CD4-positive, alpha-beta T cell treated with Interleukin-15 for 4 hours (primary cell): ENCODE data around the gene IL4.
A peak's percentile ranks its signal among the peaks of the same experiment; 100 is the strongest.

Source experiments
- DNase-seq: peaks from one replicate; pipeline ENCODE4 v3.0.0-alpha.2; 2020; ENCODE audit warnings: low spot score

The IL4 gene

DNA sequence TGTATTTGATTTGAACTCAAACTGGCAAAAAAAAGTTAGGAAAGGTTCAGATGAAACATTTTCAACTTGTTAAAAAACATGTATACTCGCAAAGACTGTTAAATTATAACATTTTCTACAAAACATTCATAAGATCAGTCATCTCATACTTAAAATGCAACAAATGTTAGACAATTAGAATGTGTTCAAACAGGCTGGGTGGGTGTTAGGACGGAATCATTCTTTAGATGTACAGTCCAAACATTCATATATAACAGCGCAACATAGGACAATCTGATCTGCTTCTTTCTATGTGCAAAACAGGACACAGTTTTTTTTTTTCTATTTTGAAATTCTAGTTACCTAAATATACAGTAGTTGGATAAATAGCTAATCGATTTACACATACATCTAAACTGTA is 22.2 kb downstream of the IL4 start:
- no peak for DNase-seq

DNA sequence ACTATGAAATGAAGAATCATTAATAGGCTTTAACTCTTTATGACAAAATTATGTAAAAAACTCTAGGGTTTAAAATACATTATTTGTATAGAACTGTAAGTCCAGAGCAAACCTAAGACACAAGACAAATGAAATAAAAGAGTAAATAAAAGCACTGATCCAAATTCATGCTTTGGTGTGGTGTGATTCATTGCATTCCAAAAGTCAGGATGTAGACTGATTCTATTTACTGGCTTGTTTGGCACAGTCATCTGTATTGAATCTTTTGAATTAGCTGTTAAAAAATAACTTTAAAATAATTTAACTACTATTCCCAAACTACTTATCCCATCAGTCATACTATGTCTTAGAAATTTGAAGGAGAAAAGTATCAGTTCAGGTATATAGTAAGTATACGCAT is 31.1 kb downstream of the IL4 start:
- DNase-seq = no peak

DNA sequence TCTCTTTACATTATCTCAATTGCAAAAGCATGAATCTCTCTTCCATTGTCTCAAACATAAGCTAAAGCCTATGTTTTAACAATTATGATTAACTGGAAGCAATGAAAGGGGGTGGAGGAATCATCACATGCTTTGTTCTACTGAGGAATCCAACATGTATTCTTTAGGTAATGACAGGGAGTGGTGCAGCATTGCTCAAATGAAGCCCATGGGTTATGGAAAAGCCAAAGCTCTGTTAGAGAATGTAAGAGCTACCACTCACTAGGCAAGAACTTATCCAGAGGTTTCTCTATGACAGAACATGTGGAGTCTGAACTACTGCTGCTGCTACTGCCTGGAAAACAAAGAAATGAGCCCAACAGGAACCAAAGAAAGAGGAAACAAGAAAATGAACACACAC is 34.9 kb downstream of the IL4 start:
- no peak for DNase-seq

DNA sequence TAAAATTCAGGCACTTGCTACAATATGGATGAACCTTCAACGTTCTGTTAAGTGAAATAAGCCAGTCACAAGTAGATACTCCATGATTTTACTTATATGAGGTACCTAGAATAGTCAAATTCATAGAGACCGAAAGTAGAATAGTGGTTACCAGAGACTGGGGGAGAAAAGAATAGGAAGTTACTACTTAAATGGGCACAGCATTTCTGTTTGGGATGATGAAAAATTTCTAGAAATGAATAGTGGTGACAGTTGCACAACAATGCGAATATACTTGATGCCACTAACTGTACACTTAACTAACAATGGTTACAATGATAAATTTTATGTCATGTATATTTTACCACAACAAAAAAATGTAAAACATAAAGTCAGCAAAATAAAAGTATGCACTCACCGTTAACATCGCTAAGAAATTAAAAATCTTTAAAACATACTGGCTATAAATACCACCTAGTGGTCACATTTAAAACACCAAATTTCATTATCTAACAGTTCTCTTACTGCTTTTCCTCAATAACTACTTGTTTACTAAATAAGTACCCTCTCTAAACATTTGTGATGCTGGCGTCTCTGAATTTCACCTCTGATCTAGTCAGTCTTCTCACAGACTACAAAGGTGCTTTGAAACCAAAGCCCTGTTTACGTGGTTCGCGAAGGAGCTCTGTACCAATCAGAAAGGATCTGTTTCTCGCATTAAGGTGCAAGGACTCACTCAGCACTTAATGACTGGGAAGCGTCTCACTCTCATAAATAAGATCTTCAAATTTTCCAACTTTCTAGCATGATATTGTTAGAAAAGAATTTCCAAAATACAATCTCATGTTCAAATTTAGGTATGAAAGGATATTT is 40.9 kb downstream of the IL4 start:
- peak; percentile 8 for DNase-seq

DNA sequence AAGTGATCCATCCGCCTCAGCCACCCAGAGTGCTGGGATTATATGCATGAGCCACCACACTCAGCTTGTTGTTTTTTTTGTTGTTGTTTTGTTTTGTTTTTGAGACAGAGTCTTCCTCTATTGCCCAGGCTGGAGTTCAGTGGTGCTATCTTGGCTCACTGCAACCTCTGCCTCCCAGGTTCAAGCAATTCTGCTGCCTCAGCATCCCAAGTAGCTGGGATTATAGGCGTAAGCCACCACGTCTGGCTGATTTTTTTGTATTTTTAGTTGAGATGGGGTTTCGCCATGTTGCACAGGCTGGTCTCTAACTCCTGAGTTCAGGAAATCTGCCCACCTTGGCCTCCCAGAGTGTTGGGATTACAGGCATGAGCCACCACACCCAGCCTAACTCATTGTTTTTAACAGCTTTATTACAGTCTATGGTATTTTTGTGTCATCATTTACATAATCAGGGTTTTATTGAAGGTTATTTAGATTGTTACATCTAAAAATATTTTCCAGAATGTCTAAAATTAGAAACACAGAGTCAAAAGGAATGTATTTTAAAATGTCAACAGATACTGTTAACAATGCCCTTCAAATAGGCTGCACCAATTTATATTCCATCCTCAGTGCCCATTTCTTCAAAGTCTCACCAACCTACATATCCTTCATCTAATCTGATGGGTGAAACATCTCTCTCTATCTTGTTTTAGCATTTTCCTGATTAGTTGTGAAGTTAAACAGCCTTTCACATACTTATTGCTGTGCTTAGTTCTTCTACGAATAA is 44.9 kb downstream of the IL4 start:
- DNase-seq = no peak

DNA sequence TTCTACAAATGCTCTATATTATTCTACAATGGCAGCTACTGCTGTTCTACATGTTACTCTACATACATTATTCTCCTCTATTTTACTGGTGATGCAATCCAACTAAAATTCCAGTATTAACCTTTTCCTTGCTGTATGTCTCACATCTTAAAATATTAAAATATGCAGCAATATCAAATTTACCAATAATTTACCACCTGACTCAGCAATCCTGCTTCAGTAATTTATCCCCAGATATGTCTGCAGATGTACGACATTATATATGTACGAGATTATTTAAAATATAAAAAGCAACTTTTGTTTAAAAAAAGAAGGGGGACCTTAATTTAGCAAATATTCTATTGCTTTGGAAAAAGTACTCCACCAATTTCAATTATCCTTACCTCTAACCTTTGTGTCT is 52.0 kb downstream of the IL4 start:
- no peak for DNase-seq

DNA sequence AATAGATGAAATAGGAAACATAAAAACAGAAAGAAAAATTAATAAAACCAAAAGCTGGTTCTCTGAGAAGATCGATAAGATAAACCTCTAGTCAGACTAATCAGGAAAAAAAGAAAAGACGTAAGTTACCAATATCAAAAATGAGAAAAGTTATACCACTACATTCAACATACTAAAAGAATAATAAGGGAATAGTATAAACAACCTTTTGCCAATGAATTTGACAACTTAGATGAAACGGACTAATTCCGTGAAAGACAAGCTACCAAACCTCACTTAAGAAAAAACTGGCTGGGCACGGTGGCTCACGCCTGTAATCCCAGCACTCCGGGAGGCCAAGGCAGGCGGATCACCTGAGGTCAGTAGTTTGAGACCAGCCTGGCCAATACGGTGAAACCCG is 56.1 kb downstream of the IL4 start:
- DNase-seq = no peak
